ENCODE data around the gene PMPCA.

DNA sequence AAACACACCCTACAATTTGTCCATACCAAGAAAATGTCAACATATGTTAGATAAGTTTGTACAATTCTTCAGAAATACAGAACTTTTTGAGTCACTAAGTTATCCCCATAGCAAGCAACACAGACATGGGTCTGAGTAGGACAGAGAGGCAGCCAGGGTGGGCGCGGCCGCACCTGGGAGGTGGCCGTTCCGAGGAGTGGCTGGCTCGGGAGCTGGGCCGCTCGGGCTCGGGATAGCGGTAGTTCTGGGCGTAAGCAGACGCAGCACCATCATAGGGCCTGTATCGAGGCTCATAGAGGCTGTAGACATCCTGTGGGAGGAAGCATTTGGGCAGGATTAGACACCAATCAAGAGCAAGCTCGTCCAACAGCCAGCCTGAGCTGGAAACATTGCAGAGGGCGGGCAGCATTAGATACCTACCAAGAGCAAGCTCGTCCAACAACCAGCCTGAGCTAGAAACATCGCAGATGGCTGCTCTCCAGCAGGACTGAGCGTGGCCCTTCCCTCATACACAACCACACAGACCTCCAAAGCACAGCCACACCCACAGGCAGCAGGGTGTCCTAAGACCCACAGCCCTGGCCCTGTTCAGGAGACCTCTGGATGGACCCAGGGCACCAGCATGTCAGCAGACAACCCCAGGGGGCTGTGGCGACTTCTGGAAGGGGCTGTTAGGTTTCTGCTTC, 61.5 kb downstream of the PMPCA start:
- no peak for TF ChIP-seq CTCF (IDR thresholded peaks at IDR 0.05)
- TF ChIP-seq POLR2A (IDR thresholded peaks at IDR 0.05): no peak
